Germinal center (tissue), 1 donor: Measurements from ENCODE around the gene CDKN2B-AS1.

Experiments used
- DNase-seq: peaks from one replicate; pipeline ENCODE4 v3.0.0; 2012; ENCODE audit warnings: mixed read lengths, low spot score

Gene CDKN2B-AS1

DNA sequence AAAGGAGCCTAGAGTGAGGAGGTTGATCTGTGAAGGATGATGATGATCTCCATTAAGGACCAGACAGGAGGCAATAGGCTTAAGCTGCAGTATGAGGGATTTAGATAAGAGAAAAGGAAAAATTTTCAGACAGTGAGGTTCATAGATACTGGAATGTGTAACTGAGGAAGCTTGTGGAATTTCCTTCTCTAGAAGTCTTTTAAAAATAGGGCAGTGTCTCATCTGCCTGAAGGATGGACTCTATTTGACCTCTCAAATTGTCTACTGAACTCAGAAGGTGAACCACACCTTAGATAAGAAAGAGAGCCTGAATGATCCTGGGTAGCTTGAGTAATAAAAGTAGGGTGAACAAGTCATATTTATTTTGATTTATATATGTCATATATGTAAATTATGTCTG, 162.7 kb downstream of the CDKN2B-AS1 start:
- DNase-seq = no peak

DNA sequence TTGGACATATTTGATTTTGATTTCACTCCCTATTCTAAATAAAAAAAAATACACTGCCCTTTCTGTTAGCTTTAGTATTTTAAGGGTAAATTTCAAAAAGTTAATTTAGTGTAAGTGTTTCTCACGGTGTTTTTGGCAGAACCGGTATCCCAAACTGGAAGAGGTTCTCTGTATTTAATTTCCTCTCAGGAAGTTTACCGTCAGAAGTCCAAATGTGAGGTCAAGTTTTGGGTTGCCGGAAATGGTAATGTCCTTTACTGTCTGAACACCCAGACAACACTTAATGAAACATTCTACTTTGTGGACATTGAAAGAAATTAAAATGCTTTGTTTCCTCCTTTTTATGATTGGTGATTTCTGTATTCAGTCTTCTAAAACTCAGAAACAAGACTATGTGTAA, 163.2 kb downstream of the CDKN2B-AS1 start:
- no peak for DNase-seq

DNA sequence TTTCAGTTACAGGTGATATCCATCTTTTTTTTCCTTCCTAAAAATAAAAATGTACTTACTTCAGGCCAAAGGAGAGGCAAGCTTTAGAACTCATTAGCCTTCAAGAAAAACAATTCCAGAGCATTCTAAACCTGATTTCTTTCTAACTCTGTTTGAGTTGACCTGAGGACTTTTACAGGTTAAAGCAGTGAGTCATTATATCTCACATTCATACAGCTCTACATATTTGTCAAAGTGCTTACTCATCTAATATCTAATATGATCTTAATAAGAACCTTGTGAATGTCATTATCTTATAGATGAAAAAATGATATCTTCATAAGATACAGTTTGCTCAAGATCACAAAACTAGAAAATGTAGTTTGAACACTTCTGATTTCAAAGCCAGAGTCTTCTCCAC, 163.7 kb downstream of the CDKN2B-AS1 start:
- no peak for DNase-seq

DNA sequence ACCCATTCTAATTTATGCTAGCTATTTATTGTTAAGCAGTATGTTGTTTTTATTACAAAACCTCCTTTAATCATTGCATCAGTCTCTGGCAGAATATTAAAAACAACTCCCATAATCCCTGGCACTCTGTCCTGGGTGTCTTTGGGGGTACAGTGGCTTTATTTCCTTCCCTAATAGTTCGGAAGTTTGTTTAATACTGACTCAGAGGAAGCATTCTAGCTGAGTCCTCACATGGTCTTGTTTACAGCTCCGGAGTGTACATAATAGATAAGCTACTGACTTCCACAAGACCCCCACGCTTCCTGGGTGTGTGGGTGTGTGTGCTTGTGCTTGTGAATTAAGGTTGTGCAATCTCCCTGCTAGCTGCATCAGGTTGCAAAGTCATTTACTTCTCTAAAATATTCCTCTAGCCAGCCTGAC, 164.3 kb downstream of the CDKN2B-AS1 start:
- no peak for DNase-seq

DNA sequence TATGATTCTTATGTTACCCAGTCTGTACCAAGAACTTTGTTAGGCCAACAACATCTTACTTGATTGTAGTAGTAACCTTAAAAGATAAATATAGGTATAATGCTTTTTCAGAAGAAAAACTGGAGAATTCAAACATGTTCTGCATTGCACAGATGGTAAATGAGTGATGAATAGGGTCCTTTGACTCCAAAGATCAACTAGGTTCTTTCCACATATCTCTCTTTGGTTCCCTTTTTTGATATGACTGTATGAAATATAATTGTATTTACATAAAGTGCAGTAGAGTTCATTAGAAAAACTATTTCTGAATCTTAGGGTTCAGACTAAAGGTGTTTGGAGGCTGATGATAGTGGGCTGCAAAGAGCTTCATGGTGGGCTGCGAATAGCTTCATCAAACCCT, 165.0 kb downstream of the CDKN2B-AS1 start:
- no peak for DNase-seq

DNA sequence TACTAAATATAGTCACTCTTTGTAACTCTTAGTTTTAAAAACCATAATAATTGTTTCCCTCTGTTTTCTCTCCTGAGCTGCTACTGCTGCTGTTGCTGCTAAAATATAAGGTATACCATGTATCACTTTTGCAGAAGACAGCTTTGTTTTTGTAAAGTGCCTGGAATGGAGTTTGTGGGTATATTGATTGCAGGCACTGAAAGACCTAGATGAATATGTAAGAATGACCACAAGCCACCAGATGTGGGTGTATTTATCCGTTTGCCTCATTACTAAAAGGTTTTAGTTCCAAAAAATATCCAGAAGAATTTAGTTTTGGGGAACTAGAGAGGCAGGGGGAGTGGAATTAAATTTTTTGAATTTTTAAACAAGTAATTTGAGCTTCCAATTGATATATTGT, 165.6 kb downstream of the CDKN2B-AS1 start:
- DNase-seq = no peak

DNA sequence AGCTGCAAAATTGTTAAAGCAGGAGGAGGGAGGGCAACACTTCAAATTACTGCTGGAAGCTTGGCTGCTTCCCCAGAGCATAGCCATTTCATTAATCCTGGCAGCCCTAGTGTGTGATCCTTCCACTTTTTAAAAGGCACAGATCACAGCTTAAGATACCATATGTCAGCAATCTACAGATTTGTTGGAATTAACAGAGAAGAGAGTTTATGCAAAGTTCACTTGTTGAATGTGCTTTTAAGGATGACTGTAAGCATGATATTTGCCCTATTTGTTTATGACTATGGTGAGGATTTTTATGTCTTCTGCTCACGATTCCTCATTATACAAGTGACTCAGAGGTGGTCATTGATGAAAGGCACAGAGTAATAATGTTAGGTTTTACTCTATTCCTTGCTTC, 170.6 kb downstream of the CDKN2B-AS1 start:
- no peak for DNase-seq

DNA sequence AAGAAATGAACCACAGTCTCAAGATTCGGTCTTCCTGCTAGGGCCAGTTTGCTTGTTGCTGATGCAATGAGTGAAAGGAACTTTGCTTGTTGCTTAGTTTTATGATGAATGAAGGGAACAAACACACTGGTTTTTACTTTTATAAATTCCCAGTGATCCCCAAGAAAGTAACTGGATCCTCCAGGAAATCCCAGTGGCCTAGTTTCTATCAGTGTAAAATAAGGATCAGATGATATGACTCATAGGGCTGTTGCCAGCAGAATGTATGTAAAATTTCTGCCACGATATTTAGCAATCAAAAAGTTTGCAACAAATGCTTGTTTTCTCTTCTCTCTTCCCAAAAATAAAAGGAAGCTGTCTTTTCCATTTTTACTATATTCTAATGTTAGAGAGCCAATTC, 174.7 kb downstream of the CDKN2B-AS1 start:
- DNase-seq = no peak

DNA sequence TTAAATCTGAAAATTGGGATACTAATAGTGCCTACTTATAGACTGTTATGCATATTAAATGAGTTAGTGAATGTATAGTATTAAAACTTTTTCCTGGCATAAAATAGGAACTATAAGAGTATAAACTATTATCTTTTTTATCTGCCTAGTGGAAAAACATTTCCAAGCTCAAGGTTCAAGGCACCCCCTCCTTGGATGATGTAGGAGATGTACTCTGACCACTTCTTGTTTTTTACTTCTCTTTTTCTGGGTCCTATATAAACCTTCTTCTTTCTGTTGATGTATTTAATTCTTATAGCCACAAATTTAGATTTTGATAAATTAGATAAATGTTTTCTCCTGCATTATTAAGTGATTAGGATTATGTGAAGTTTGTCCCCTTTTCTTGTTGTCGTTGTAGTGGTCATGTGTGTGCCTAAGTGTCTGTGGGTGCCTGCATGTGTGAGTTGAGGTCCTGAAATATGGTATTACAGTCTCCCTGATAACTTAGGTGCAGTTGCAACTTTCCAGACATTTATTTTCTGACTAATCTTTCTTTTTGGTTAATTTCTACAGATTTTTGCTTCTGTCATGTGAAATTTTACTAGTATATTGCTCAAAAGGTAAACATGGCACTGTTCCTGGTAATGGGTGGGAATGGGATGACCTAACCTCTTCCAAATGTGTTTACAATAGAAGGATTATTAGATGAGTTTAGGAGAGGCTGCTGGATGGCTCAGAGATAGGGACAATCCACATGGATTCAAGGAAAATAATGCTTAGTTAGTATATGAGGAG, 175.3 kb downstream of the CDKN2B-AS1 start:
- no peak for DNase-seq
